H1 (cell line): ENCODE measurements around the gene KRTAP5-1. TPM values are rescaled to one million over a fixed set of nuclear protein-coding genes. Genes with fewer than 3 reads are reported as not detected.
A peak's percentile ranks its signal among the peaks of the same experiment; 100 is the strongest.

Experiments used
- CHD2 ChIP-seq: IDR thresholded peaks from 2 replicates; pipeline ENCODE4 v1.6.1; 2012; ENCODE audit warnings: low read length, improper control_type of control experiment
- CREB1 ChIP-seq: IDR thresholded peaks from 2 replicates; pipeline ENCODE4 v1.6.1; 2012; ENCODE audit warnings: inconsistent platforms
- CTBP2 ChIP-seq: IDR thresholded peaks from 2 replicates; pipeline ENCODE4 v1.7.0; 2011; ENCODE audit warnings: borderline replicate concordance, mild to moderate bottlenecking, moderate library complexity, mixed read lengths, low read length; ENCODE audit not compliant: insufficient read depth, insufficient read length
- EZH2 ChIP-seq: fragments of 200-600 bp; sonication (generic); IDR thresholded peaks from 2 replicates; pipeline ENCODE4 v1.7.1; 2012; ENCODE audit warnings: low read depth, mild to moderate bottlenecking, moderate library complexity, low read length, inconsistent platforms; ENCODE audit not compliant: severe bottlenecking
- HDAC2 ChIP-seq, 2 experiments: fragments of 300-600 bp in 1 of 2; sonication (generic) in 1 of 2; IDR thresholded peaks; 2 replicates each; pipeline ENCODE4 v1.6.1; 2011 to 2012; ENCODE audit warnings: low read depth in 2 of 2, low read length in 2 of 2, mild to moderate bottlenecking in 2 of 2, moderate library complexity in 2 of 2, borderline replicate concordance in 1 of 2, inconsistent platforms in 1 of 2
- JUN ChIP-seq: IDR thresholded peaks from 2 replicates; pipeline ENCODE4 v1.6.1; 2011; ENCODE audit warnings: low read depth, mild to moderate bottlenecking, improper control_type of control experiment, low read length
- JUND ChIP-seq: IDR thresholded peaks from 2 replicates; pipeline ENCODE4 v1.6.1; 2011; ENCODE audit warnings: mild to moderate bottlenecking, improper control_type of control experiment, low read length
- KDM1A ChIP-seq: fragments of 200-600, 300-600 bp; sonication (generic); IDR thresholded peaks from 2 replicates; pipeline ENCODE4 v1.7.1; 2016; ENCODE audit warnings: mild to moderate bottlenecking, low read length, borderline replicate concordance
- KDM4A ChIP-seq: IDR thresholded peaks from one replicate; pipeline ENCODE4 v1.7.1; 2012; ENCODE audit warnings: low read depth, mild to moderate bottlenecking, moderate library complexity, low read length, inconsistent platforms; ENCODE audit not compliant: severe bottlenecking
- NRF1 ChIP-seq: IDR thresholded peaks from 2 replicates; pipeline ENCODE4 v1.6.1; 2011; ENCODE audit warnings: mild to moderate bottlenecking, low read depth, low read length, improper control_type of control experiment
- RAD21 ChIP-seq, 2 experiments: IDR thresholded peaks in 1 of 2; conservative IDR thresholded peaks in 1 of 2; 2 replicates each; pipeline ENCODE4 v1.6.1; 2011; ENCODE audit warnings: low read depth in 2 of 2, low read length in 2 of 2, improper control_type of control experiment in 1 of 2, inconsistent platforms in 1 of 2, mild to moderate bottlenecking in 1 of 2, moderate library complexity in 1 of 2
- RXRA ChIP-seq: IDR thresholded peaks from 2 replicates; pipeline ENCODE4 v1.6.1; 2011; ENCODE audit warnings: low read depth, mild to moderate bottlenecking, low read length, moderate library complexity; ENCODE audit not compliant: insufficient read depth
- SAP30 ChIP-seq: fragments of 300-600 bp; sonication (generic); IDR thresholded peaks from 2 replicates; pipeline ENCODE4 v1.7.1; 2012; ENCODE audit warnings: low read length, moderate library complexity, mild to moderate bottlenecking, inconsistent platforms; ENCODE audit not compliant: insufficient read depth, insufficient replicate concordance
- SP4 ChIP-seq: IDR thresholded peaks from 2 replicates; pipeline ENCODE4 v1.6.1; 2012; ENCODE audit warnings: low read length, inconsistent platforms
- SUZ12 ChIP-seq: fragments of 200-600 bp; sonication (generic); IDR thresholded peaks from 2 replicates; pipeline ENCODE4 v1.6.1; 2012; ENCODE audit warnings: mild to moderate bottlenecking, inconsistent platforms, low read length, moderate library complexity, mixed read lengths
- TAF1 ChIP-seq: IDR thresholded peaks from 2 replicates; pipeline ENCODE4 v1.6.1; 2011; ENCODE audit warnings: mild to moderate bottlenecking, low read depth, low read length
- TAF7 ChIP-seq: optimal IDR thresholded peaks from 2 replicates; pipeline ENCODE3; 2011; ENCODE audit warnings: low read depth, mild to moderate bottlenecking, inconsistent platforms, low read length, moderate library complexity, borderline replicate concordance
- TEAD4 ChIP-seq: IDR thresholded peaks from 2 replicates; pipeline ENCODE4 v1.6.1; 2012; ENCODE audit warnings: low read depth, low read length, inconsistent platforms, mixed read lengths
- USF2 ChIP-seq: IDR thresholded peaks from 2 replicates; pipeline ENCODE4 v1.6.1; 2011; ENCODE audit warnings: low read length, improper control_type of control experiment
- polyA plus RNA-seq, 7 experiments: library from polyadenylated mRNA; depleted of rRNA in 3 of 7; stranded (reverse) in 5 of 7; unstranded in 2 of 7; fragments of >200 nt in 5 of 7; fragments of 200-250 nt in 2 of 7; gene quantifications; 1 replicate in 5 of 7; 2 replicates in 1 of 7; 4 replicates in 1 of 7; pipeline versions ENCODE4 v1.2.1 to v1.2.3, GENCODE V29; 2011 to 2013; ENCODE audit warnings: missing spikeins in 2 of 7, mixed read lengths in 2 of 7
- total RNA-seq: library from RNA; stranded (reverse); fragmentation: NEBNext Ultra II Directional; extraction: Animal tissue kit (Norgen Biotek cat#: 25700); gene quantifications from 2 replicates; pipeline ENCODE4 v1.2.1, GENCODE V29; 2021
- TF ChIP-seq, protein P1 (sequence below): IDR thresholded peaks from 2 replicates; pipeline ENCODE4 v1.6.1; 2012; ENCODE audit warnings: low read length, inconsistent platforms

KRTAP5-1 gene
- total and polyA plus RNA-seq, 2 of the 8 experiments (the other 6 are each of a cell fraction or from before 2014, with no cell fraction given): not detected

- TF ChIP-seq EZH2 (peak; percentile 23), RAD21 (IDR thresholded peaks at IDR 0.05 in 1 of 2, conservative IDR thresholded peaks at IDR 0.05 in 1 of 2; ENCODE audit: low read depth in 2 of 2, low read length in 2 of 2) (no peak), TAF7 (no peak), TEAD4 (no peak), CTBP2 (no peak), JUN (no peak), NRF1 (no peak), CREB1 (no peak), TAF1 (no peak), HDAC2 (IDR thresholded peaks at IDR 0.05; ENCODE audit: borderline replicate concordance in 1 of 2, low read depth in 2 of 2, low read length in 2 of 2) (no peak), JUND (no peak), SAP30 (no peak), SUZ12 (peak; percentile 52), SP4 (no peak), KDM4A (no peak), CHD2 (no peak), RXRA (no peak), KDM1A (0 out of 2 replicates have a peak, but pooled peaks have one; percentile 5), USF2 (no peak)
- TF ChIP-seq, protein P1, sequence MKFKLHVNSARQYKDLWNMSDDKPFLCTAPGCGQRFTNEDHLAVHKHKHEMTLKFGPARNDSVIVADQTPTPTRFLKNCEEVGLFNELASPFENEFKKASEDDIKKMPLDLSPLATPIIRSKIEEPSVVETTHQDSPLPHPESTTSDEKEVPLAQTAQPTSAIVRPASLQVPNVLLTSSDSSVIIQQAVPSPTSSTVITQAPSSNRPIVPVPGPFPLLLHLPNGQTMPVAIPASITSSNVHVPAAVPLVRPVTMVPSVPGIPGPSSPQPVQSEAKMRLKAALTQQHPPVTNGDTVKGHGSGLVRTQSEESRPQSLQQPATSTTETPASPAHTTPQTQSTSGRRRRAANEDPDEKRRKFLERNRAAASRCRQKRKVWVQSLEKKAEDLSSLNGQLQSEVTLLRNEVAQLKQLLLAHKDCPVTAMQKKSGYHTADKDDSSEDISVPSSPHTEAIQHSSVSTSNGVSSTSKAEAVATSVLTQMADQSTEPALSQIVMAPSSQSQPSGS: no peak
Measured at GRCh38 chr11:1570896-1571759, 14.0 kb downstream of the KRTAP5-1 start (continued).
